GM18526 (cell line): ENCODE data around the gene HDAC4.

Experiments
- POLR2A ChIP-seq: IDR thresholded peaks from 3 replicates; pipeline ENCODE4 v1.6.1; 2011; ENCODE audit not compliant: insufficient read length; ENCODE audit errors: extremely low read depth

Gene HDAC4

GRCh38 chr2:239212121-239212928 lies 188.5 kb downstream of the HDAC4 start:
- TF ChIP-seq POLR2A, result no peak

- TF ChIP-seq POLR2A, result no peak
Observed at GRCh38 chr2:239211396-239212094, 189.3 kb downstream of the HDAC4 start.

DNA sequence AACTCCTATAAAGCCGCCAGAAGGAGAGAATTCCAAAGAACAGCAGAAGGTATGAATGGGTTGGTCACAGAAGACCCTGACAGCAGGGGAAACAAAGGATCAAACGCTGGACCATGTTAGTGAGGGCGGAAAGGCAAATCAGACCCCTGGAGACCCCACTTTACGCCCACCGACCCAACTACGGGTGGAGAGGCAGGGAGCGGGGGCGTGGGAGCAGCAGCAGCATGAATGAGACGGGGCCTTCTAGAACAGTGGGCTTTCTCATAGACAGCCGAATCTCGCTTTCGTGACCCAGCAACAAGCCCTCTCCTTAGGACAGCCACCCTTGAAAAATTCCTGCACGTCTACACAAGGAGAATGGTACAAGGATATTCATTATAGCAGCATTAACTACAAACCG lies 191.0 kb downstream of the HDAC4 start:
- no peak for TF ChIP-seq POLR2A

DNA sequence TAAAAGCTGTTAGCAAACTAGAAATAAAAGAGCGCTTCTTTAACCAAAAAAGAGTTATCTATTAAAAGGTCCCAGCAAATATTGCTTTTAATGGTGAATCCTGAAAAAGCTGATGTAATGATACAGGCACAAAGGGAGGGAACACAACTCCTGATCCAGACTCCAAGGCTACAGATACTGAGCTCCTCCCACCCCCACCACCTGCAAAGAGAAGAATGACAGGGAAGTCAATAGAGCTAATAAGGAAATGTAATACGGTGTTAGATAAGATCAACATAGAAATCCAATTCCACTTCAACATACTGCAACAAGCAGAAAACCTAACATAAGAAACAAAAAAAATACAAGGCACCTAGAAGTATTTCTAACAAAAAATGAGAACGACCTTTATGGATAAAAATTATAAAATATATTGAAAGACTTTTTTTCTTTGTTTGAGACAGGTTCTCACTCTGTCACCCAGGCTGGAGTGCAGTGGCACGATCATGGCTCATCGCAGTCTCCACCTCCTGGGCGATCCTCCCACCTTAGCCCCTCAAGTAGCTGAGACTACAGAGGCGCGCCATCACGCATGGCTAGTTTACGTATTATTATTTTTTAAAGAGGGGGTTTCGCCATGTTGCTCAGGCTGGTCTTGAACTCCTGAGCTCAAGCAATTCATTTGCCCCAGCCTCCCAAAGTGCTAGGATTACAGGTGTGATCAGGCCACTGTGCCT lies 192.2 kb downstream of the HDAC4 start:
- no peak for TF ChIP-seq POLR2A

DNA sequence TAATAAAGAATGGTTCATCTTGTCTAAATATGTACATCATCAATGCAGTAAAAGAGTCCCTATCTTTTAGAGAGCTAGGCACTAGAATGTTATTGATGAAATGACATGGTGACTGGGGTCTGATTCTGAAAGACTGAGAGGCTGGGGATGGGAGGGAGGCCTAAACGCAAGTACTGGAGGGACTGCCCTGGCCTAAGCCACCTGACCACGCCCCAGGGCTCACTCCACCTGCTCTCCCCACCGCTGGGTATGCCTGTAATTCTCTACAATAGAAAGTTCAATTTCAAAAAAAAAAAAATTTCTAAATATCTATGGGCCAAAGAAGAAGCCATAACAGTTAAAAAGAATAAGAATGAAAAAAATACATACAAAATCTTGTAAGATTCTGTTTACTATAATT lies 194.0 kb downstream of the HDAC4 start:
- TF ChIP-seq POLR2A, result no peak

DNA sequence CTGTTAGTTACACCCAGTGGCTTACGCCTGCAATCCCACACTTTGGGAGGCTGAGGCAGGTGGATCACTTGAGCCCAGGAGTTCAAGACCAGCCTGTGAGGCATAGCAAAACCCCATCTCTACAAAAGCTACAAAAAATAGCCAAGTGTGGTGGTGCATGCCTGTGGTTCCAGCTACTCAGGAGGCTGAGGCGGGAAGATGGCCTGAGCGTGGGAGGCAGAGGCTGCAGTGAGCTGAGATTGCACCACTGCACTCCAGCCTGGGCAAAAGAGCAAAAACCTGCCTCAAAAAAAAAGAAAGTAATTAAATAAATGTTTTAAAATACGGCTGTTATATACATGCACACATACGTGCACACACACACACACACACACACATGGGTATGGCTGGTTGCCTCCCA lies 194.8 kb downstream of the HDAC4 start:
- TF ChIP-seq POLR2A, result no peak

- no peak for TF ChIP-seq POLR2A
Observed at GRCh38 chr2:239204876-239205468, 195.8 kb downstream of the HDAC4 start.

DNA sequence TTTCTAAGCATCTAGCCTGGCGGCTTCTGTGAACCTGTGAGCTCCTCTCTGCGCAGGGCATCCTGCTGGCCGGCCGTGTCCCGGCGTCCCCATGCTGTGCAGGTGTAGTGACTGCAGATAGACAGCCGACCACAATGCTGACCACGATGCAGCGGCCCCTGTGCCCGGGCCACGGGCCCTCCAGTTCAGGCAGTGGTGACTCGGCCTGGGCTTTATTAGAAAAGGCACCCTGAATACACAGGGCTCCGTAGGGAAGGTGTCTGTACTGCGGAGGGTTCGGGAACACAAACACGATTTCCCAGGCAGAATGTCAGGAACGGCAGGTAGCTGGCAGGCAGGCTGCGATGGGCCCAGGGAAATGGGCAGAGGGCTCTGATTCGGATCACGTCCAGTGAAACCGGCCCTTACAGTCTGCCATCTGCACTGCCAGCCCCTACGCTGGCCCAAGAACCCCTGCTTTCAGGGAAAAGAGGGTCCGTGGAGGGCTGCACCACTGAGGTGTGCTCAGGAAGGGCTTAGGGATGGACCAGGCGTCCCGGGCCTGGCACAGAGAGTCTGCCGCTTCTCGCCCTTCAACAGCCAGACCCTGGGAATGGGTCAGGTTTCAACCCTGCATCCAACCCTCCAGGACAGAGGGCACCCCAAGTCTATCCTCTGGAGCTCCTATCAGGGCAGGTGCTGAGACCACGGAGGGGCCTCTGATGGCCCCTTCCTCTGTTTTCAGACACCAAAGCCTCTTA lies 196.5 kb downstream of the HDAC4 start:
- TF ChIP-seq POLR2A, result no peak

DNA sequence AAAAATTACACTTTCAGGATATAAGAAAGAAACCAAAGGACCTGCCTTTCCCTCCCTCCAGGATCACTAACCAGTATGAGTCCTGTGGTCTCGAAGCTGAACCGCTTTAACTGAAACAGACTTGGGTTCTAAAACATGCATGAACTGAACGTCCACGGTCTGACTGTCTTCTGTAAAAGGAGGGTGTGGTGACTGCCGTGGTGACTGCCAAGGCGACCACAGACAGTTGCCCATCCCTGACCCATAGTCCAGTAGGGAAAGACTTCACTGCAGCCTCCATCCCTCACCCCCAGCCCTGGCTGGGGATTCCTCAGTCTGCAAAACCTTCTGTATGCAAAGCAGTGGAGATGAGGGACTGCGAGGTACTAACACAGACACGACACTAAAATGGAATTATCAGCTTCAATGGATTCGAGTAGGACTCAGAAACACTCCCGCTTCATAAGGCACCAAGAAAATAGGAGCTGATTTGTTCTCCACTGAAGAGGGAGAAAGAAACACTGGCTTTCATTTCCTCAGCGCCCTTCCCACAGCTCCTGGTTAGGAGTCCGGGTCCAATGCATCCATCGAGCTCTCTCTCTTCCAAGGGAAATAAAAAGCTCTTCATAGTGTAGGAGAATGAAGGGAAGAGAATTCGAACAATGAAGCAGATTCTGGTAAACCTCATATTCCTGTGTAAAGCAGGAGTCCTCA lies 197.2 kb downstream of the HDAC4 start:
- TF ChIP-seq POLR2A, result no peak

- TF ChIP-seq POLR2A, result no peak
Observed at GRCh38 chr2:239202836-239203235, 198.0 kb downstream of the HDAC4 start.

- no peak for TF ChIP-seq POLR2A
Observed at GRCh38 chr2:239202343-239202742, 198.5 kb downstream of the HDAC4 start.

DNA sequence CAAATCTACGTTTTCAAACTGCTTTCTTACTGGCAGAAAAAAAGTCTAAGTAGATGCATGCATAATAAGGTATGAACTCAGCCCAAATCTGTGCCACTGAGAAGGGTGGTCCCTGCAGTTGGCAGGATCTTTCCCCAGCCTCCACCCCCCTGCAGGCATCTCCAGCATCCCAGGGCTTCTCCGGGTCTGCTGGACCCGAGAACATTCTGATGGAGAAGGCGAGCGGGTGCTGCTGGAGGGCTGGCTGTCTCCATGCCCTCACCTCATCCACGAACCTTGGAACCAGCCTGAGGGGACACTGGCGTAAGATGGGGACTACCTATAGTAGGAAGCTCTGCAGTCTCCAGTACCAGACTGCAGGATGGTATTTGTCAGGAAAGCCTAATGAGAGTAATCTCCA lies 198.9 kb downstream of the HDAC4 start:
- TF ChIP-seq POLR2A, result no peak

GRCh38 chr2:239201531-239201876 lies 199.3 kb downstream of the HDAC4 start:
- TF ChIP-seq POLR2A, result no peak

GRCh38 chr2:239200646-239201530 lies 199.9 kb downstream of the HDAC4 start:
- TF ChIP-seq POLR2A, result no peak
